ENCODE results near the gene RAB39A. TPM values are rescaled to one million over a fixed set of nuclear protein-coding genes. Genes with fewer than 3 reads are reported as not detected.

Gene RAB39A
- total RNA-seq, 4 donors from 2014 or later: 0.31 to 1.3 (median 0.99) TPM

DNA sequence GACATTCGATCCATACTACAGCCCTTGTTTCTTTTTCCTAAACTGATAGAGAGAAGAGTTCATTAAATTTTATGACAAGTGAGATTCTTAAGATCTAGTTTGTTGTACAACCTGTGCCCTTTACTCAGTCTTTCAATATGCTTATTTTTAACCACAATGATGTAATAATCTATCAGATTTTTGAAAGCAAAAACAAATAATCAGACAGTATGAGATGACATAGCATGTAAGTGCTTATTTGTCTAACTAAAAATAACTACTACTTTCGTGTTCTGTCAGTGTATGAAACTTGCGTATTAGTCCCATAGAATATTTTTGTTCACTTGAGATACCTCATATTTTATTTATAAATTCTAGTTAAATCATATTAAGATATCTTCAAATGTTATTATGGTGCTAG is 33.2 kb downstream of the RAB39A start:
- peaks cover 7% of the 10 kb centered on the region for H3K27me3 ChIP-seq
- TF ChIP-seq POLR2A (IDR thresholded peaks at IDR 0.05) (no peak), POLR2AphosphoS5 (IDR thresholded peaks at IDR 0.05) (no peak), EP300 (IDR thresholded peaks at IDR 0.05) (no peak)
- TF ChIP-seq, protein P1, sequence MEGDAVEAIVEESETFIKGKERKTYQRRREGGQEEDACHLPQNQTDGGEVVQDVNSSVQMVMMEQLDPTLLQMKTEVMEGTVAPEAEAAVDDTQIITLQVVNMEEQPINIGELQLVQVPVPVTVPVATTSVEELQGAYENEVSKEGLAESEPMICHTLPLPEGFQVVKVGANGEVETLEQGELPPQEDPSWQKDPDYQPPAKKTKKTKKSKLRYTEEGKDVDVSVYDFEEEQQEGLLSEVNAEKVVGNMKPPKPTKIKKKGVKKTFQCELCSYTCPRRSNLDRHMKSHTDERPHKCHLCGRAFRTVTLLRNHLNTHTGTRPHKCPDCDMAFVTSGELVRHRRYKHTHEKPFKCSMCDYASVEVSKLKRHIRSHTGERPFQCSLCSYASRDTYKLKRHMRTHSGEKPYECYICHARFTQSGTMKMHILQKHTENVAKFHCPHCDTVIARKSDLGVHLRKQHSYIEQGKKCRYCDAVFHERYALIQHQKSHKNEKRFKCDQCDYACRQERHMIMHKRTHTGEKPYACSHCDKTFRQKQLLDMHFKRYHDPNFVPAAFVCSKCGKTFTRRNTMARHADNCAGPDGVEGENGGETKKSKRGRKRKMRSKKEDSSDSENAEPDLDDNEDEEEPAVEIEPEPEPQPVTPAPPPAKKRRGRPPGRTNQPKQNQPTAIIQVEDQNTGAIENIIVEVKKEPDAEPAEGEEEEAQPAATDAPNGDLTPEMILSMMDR (IDR thresholded peaks at IDR 0.05): no peak
- no peak overlapping the region for H3K27ac ChIP-seq
- peaks cover 0 to 5% (median 0%) of the 10 kb centered on the region in 3 donors for H3K4me1 ChIP-seq
- no peaks in the 10 kb centered on the region for H3K36me3 ChIP-seq
- ATAC-seq: no peak
- H3K4me3 ChIP-seq: no peak overlapping the region
- 37 to 67% methylated on average over 3 of the region's 3 CpGs for WGBS, 2 donors (ENCODE audit: low coverage in 1 of 2)
- H3K9me3 ChIP-seq: no peaks in the 10 kb centered on the region

DNA sequence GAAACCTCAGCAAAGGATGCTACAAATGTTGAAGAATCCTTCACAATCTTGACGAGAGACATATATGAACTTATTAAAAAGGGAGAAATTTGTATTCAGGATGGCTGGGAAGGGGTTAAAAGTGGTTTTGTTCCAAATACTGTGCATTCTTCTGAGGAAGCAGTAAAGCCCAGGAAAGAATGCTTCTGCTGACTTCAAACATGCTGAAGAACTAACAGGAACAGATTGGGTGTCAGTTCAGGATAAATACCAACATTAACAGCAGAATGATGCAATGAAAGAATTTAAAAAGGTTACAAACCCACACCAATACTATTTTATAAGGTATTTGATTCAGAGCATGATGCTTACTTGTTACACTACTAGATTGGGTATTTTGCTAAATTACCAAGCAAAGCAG is 33.9 kb downstream of the RAB39A start:
- Histone ChIP-seq H3K27me3 (peaks cover 7% of the 10 kb centered on the region), H3K27ac (no peak overlapping the region), H3K4me1 (peaks cover 0 to under 1% (median 0%) of the 10 kb centered on the region in 3 donors), H3K4me3 (no peak overlapping the region), H3K9me3 (no peaks in the 10 kb centered on the region), H3K36me3 (no peaks in the 10 kb centered on the region)
- 75 to 82% methylated on average over 1 of the region's 1 CpG for WGBS, 2 donors (ENCODE audit: low coverage in 1 of 2)
- TF ChIP-seq EP300 (IDR thresholded peaks at IDR 0.05): no peak
- no peak for TF ChIP-seq POLR2A (IDR thresholded peaks at IDR 0.05)
- no peak for TF ChIP-seq POLR2AphosphoS5 (IDR thresholded peaks at IDR 0.05)
- TF ChIP-seq, protein P1 (IDR thresholded peaks at IDR 0.05): no peak
- ATAC-seq: no peak

DNA sequence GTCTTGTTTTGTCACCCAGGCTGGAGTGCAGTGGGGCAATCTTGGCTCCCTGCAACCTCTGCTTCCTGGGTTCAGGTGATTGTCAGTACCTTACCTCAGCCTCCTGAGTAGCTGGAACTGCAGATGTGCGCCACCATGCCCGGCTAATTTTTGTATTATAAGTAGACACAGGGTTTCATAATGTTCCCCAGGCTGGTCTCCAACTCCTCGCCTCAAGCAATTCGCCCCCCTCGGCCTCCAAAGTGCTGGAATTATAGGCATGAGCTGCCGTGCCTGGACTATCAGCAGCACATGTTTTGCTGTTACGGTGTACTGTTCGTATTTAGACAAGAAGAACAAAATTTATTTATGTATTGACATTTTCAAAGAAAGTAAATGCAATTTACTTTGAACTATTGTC is 34.8 kb downstream of the RAB39A start:
- 67 to 73% methylated on average over 3 to 8 of the region's 8 CpGs for WGBS, 2 donors (ENCODE audit: low coverage in 1 of 2)
- Histone ChIP-seq H3K9me3 (no peaks in the 10 kb centered on the region), H3K4me3 (no peak overlapping the region), H3K27me3 (peaks cover 3% of the 10 kb centered on the region), H3K27ac (no peak overlapping the region), H3K36me3 (no peaks in the 10 kb centered on the region), H3K4me1 (no peaks in the 10 kb centered on the region)
- TF ChIP-seq, protein P1 (IDR thresholded peaks at IDR 0.05): no peak
- no peak for TF ChIP-seq EP300 (IDR thresholded peaks at IDR 0.05)
- no peak for TF ChIP-seq POLR2AphosphoS5 (IDR thresholded peaks at IDR 0.05)
- TF ChIP-seq POLR2A (IDR thresholded peaks at IDR 0.05): no peak
- no peak for ATAC-seq

DNA sequence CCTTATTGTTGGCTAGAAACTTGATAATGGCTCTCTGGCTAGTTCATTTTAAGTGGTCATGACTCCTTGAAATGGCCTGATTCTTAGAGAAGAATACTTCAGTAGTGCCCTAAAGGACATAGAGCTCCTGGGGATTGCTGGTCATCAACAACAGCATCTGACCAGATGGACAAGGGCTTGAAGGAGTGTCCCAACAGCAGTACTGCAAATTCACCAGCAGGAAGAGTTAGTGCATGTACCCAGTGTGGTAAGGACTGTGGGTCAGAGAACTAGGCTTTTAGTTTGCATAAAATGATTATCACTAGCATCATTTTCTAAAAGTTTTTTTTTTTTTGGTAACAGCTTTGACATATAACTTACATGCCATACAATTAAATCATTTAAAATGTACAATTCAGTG is 41.0 kb downstream of the RAB39A start:
- TF ChIP-seq POLR2AphosphoS5 (IDR thresholded peaks at IDR 0.05): no peak
- no peak for TF ChIP-seq EP300 (IDR thresholded peaks at IDR 0.05)
- TF ChIP-seq POLR2A (IDR thresholded peaks at IDR 0.05): no peak
- TF ChIP-seq, protein P1 (IDR thresholded peaks at IDR 0.05): no peak
- H3K27ac ChIP-seq: no peak overlapping the region
- no peaks in the 10 kb centered on the region for H3K9me3 ChIP-seq
- H3K36me3 ChIP-seq: no peaks in the 10 kb centered on the region
- no peaks in the 10 kb centered on the region for H3K4me1 ChIP-seq
- no peak overlapping the region for H3K4me3 ChIP-seq
- H3K27me3 ChIP-seq: peaks cover 4% of the 10 kb centered on the region
- no peak for ATAC-seq

DNA sequence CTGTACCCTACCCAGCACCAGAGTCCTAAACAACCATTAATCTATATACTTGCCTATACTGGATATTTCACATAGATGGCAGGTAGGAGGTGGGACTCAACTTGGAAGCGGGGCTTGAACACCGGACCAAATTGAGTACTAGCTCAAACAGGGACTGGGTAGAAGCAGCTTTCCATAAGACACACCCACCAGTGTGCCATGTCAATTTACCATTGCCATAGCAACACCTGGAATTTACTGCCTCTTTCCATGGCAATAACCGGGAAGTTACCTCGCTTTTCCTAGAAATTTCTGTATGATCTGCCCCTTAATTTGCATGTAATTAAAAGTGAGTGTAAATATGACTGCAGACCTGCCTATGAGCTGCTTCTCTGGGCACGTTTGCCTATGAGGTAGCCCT is 41.8 kb downstream of the RAB39A start:
- no peak for ATAC-seq
- Histone ChIP-seq H3K27me3 (peaks cover 4% of the 10 kb centered on the region), H3K36me3 (no peaks in the 10 kb centered on the region), H3K9me3 (no peaks in the 10 kb centered on the region), H3K4me3 (no peak overlapping the region), H3K27ac (no peak overlapping the region), H3K4me1 (no peaks in the 10 kb centered on the region)
- 81 to 87% methylated on average over 4 to 5 of the region's 5 CpGs for WGBS, 2 donors (ENCODE audit: low coverage in 1 of 2)
- TF ChIP-seq POLR2AphosphoS5 (IDR thresholded peaks at IDR 0.05) (no peak), EP300 (IDR thresholded peaks at IDR 0.05) (no peak), POLR2A (IDR thresholded peaks at IDR 0.05) (no peak)
- TF ChIP-seq, protein P1 (IDR thresholded peaks at IDR 0.05): no peak
